GM19395 (cell line): ENCODE results near the gene C3orf49.

Source experiments
- ATAC-seq: cut with Tn5 transposase; IDR thresholded peaks from one replicate; pipeline ENCODE4 v1.9.1; 2021; ENCODE audit warnings: mild to moderate bottlenecking, moderate library complexity; ENCODE audit not compliant: unreplicated experiment

The C3orf49 gene

GRCh38 chr3:63878394-63879060 is 59.4 kb downstream of the C3orf49 start:
- no peak for ATAC-seq

GRCh38 chr3:63880653-63881052 is 61.6 kb downstream of the C3orf49 start:
- no peak for ATAC-seq

- no peak for ATAC-seq
These were observed 67.8 kb downstream of the C3orf49 start for GRCh38 chr3:63886858-63887257.

GRCh38 chr3:63891518-63891917 is 72.4 kb downstream of the C3orf49 start:
- no peak for ATAC-seq

GRCh38 chr3:63892773-63893352 is 73.8 kb downstream of the C3orf49 start:
- no peak for ATAC-seq

- peak; percentile 23 for ATAC-seq
These were observed 76.5 kb downstream of the C3orf49 start for GRCh38 chr3:63895422-63896189.

- peak; percentile 82 for ATAC-seq
These were observed 77.4 kb downstream of the C3orf49 start for GRCh38 chr3:63896332-63897030.
